OCI-LY1 (cell line): ENCODE data around the gene TBC1D5.

Experiments used
- H2AFZ ChIP-seq: fragments of 200-600 bp; sonication (generic), shearing (Covaris generic); 2 replicates; pipeline ENCODE4 v1.6.0; 2014; ENCODE audit warnings: antibody characterized with exemption, mild to moderate bottlenecking, low read length
- H3F3A ChIP-seq: fragments of 200-600 bp; sonication (generic), shearing (Covaris generic); 2 replicates; pipeline ENCODE4 v1.6.0; 2014; ENCODE audit warnings: mild to moderate bottlenecking, antibody characterized with exemption, low read length, moderate library complexity; ENCODE audit not compliant: insufficient read depth
- H3K27ac ChIP-seq: fragments of 200-600 bp; sonication (generic); 2 replicates; pipeline ENCODE4 v1.5.1; 2014; ENCODE audit warnings: low read length, mixed run types, mild to moderate bottlenecking, low read depth; ENCODE audit not compliant: poor library complexity, severe bottlenecking
- H3K27me3 ChIP-seq: fragments of 200-600 bp; sonication (generic); 2 replicates; pipeline ENCODE4 v1.6.0; 2014; ENCODE audit warnings: antibody characterized with exemption, mild to moderate bottlenecking, low read length, moderate library complexity; ENCODE audit not compliant: insufficient read depth
- H3K36me3 ChIP-seq: fragments of 200-600 bp; sonication (generic); 2 replicates; pipeline ENCODE4 v1.6.1; 2014; ENCODE audit warnings: mild to moderate bottlenecking, antibody characterized with exemption, low read length, moderate library complexity, mixed read lengths; ENCODE audit not compliant: insufficient read depth
- H3K4me1 ChIP-seq: fragments of 200-600 bp; sonication (generic); 2 replicates; pipeline ENCODE4 v1.5.1; 2014; ENCODE audit warnings: mild to moderate bottlenecking, low read length, moderate library complexity; ENCODE audit not compliant: insufficient read depth, severe bottlenecking
- H3K4me2 ChIP-seq: fragments of 200-600 bp; sonication (generic), shearing (Covaris generic); 2 replicates; pipeline ENCODE4 v1.6.1; 2014; ENCODE audit warnings: low read length
- H3K4me3 ChIP-seq: fragments of 200-600 bp; sonication (generic); 2 replicates; pipeline ENCODE4 v1.5.1; 2014; ENCODE audit warnings: low read length, low read depth, mild to moderate bottlenecking, mixed read lengths; ENCODE audit not compliant: poor library complexity, severe bottlenecking
- H3K79me2 ChIP-seq: fragments of 200-600 bp; shearing (Covaris generic); 2 replicates; pipeline ENCODE4 v1.6.1; 2016; ENCODE audit warnings: mixed run types, low read length, mixed read lengths; ENCODE audit not compliant: insufficient read depth
- H3K9ac ChIP-seq: fragments of 200-600 bp; sonication (generic), shearing (Covaris generic); 2 replicates; pipeline ENCODE4 v1.6.1; 2014; ENCODE audit warnings: mild to moderate bottlenecking, low read length, mixed read lengths
- H3K9me2 ChIP-seq: fragments of 200-600 bp; sonication (generic), shearing (Covaris generic); 2 replicates; pipeline ENCODE4 v1.6.1; 2014; ENCODE audit warnings: low read depth, mild to moderate bottlenecking, low read length, mixed read lengths
- H3K9me3 ChIP-seq: fragments of 200-600 bp; shearing (Covaris generic); 2 replicates; pipeline ENCODE4 v1.6.1; 2014; ENCODE audit warnings: low read length, mixed read lengths
- H4K20me1 ChIP-seq: fragments of 200-600 bp; sonication (generic), shearing (Covaris generic); 2 replicates; pipeline ENCODE4 v1.6.0; 2016; ENCODE audit warnings: mild to moderate bottlenecking, low read length; ENCODE audit not compliant: insufficient read depth
- EZH2 ChIP-seq: fragments of 200-600 bp; sonication (generic), shearing (Covaris generic); IDR thresholded peaks from 2 replicates; pipeline ENCODE4 v1.8.0; 2017; ENCODE audit warnings: borderline replicate concordance, mixed run types, mild to moderate bottlenecking, antibody characterized with exemption, low read length, moderate library complexity, mixed read lengths
- TF ChIP-seq, protein P1 (sequence below): fragments of 200-600 bp; sonication (generic), shearing (Covaris generic); IDR thresholded peaks from 2 replicates; pipeline ENCODE4 v1.5.1; 2017; ENCODE audit warnings: mild to moderate bottlenecking, antibody characterized with exemption, low read length, moderate library complexity, mixed read lengths

TBC1D5 gene

DNA sequence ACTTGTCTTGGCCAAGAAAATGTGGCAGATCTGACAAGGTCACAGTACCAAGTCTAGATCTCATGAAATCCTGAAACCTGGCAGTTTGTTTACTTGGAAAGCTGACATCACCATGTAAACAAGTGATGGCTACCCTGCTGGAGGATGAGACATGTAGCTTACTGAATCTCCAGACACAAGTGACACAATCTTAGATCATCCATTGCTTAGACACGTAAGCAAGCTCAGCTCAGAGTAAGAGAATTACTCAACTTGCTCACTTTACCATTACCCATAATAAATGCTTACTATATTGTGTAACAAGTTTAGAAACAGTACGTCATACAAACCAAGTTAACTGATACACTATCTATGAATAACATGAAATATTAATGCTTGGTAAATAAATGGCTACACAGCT, 263.8 kb downstream of the TBC1D5 start:
- H3K27ac ChIP-seq = no peak overlapping the region

DNA sequence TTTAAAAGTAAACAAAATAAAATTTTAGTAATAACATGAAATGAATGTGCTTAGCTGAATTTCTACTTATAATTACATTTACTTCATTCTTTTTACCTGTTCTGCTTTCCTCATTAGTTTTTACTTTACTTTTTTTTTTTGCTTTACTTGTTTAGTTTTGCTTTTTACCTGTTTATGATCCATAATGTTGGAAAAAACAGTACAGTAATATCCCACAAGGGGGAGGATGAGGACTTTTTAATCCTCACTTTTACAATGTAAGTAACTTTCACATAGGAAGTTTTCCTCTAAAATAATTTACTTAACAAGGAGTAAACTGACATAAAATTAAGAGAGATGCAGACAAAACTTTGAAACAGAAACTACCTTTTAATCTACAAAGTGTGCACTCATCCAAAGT, 268.7 kb downstream of the TBC1D5 start:
- H3K9me2 ChIP-seq = no peaks in the 10 kb centered on the region
- H3K9ac ChIP-seq = no peak overlapping the region
- no peaks in the 10 kb centered on the region for H3F3A ChIP-seq
- no peak overlapping the region for H3K4me3 ChIP-seq
- no peak overlapping the region for H2AFZ ChIP-seq
- no peaks in the 10 kb centered on the region for H3K79me2 ChIP-seq
- H4K20me1 ChIP-seq = no peaks in the 10 kb centered on the region
- no peaks in the 10 kb centered on the region for H3K9me3 ChIP-seq
- H3K27ac ChIP-seq = no peak overlapping the region
- H3K4me1 ChIP-seq = no peaks in the 10 kb centered on the region
- no peaks in the 10 kb centered on the region for H3K36me3 ChIP-seq
- no peaks in the 10 kb centered on the region for H3K27me3 ChIP-seq
- no peak overlapping the region for H3K4me2 ChIP-seq
- no peak for TF ChIP-seq EZH2
- TF ChIP-seq, protein P1, sequence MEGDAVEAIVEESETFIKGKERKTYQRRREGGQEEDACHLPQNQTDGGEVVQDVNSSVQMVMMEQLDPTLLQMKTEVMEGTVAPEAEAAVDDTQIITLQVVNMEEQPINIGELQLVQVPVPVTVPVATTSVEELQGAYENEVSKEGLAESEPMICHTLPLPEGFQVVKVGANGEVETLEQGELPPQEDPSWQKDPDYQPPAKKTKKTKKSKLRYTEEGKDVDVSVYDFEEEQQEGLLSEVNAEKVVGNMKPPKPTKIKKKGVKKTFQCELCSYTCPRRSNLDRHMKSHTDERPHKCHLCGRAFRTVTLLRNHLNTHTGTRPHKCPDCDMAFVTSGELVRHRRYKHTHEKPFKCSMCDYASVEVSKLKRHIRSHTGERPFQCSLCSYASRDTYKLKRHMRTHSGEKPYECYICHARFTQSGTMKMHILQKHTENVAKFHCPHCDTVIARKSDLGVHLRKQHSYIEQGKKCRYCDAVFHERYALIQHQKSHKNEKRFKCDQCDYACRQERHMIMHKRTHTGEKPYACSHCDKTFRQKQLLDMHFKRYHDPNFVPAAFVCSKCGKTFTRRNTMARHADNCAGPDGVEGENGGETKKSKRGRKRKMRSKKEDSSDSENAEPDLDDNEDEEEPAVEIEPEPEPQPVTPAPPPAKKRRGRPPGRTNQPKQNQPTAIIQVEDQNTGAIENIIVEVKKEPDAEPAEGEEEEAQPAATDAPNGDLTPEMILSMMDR = no peak

More for the DNA sequence above, 263.8 kb downstream of the TBC1D5 start:
- Histone ChIP-seq H3K9me3 (no peaks in the 10 kb centered on the region), H3K79me2 (no peaks in the 10 kb centered on the region), H3K27me3 (no peaks in the 10 kb centered on the region), H4K20me1 (no peaks in the 10 kb centered on the region), H3F3A (no peaks in the 10 kb centered on the region), H2AFZ (no peak overlapping the region), H3K9ac (no peak overlapping the region), H3K4me1 (no peaks in the 10 kb centered on the region), H3K4me2 (no peak overlapping the region), H3K4me3 (no peak overlapping the region), H3K36me3 (peaks cover 10% of the 10 kb centered on the region), H3K9me2 (no peaks in the 10 kb centered on the region)
- TF ChIP-seq, protein P1 = no peak
- TF ChIP-seq EZH2 = no peak

DNA sequence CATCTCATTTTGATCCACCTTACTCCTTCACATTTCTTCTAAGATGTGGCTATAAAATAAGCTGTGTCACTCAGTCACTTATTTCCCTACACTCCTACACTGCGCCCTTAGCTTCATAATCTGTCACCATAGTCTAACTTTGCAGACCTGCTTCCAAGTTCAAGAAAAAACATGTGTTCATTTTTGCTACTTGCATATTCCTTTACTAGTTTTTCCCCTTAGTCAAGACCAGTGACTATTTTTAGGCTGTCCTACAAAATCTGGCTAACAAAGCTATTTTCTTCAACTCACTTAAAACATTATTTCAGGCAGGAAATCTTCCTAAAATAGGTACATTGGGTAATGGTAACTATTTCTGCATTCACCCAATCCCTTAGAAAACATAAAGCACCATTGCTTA, 272.5 kb downstream of the TBC1D5 start:
- Histone ChIP-seq H3K4me2 (no peak overlapping the region), H3K4me3 (no peak overlapping the region), H4K20me1 (no peaks in the 10 kb centered on the region), H3K79me2 (no peaks in the 10 kb centered on the region), H3K9me3 (no peaks in the 10 kb centered on the region), H3K9ac (no peak overlapping the region), H3K27ac (no peak overlapping the region), H2AFZ (no peak overlapping the region), H3K27me3 (no peaks in the 10 kb centered on the region), H3F3A (no peaks in the 10 kb centered on the region), H3K36me3 (no peaks in the 10 kb centered on the region), H3K4me1 (no peaks in the 10 kb centered on the region), H3K9me2 (no peaks in the 10 kb centered on the region)
- TF ChIP-seq, protein P1 = no peak
